HG03196 (cell line): Measurements from ENCODE around the gene PDE4B.

Experiments used
- ATAC-seq: cut with Tn5 transposase; IDR thresholded peaks from one replicate; pipeline ENCODE4 v1.9.1; 2021; ENCODE audit not compliant: unreplicated experiment

The PDE4B gene

GRCh38 chr1:66226985-66227384 lies 434.3 kb downstream of the PDE4B start:
- ATAC-seq = no peak

- no peak for ATAC-seq
Observed at GRCh38 chr1:66227966-66228365, 435.3 kb downstream of the PDE4B start.

DNA sequence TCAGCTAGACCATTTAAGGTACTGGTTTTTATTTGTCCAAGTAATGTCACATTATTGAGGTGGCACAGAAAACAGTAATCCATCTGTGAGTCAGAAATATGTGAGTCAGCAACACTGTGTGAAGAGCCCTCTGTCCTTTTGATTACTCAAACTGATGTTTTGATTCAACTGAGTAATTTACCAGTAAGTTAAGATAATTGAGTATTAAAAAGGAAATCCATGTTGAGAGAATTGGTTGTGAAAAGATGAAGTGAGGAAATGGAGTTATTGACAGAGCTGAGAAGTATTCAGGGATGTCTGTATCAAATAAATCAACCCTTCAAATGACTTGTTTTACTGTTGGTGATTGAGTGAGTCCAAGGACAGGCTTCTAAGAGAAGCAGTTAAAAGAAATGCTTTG lies 438.5 kb downstream of the PDE4B start:
- no peak for ATAC-seq

- ATAC-seq = no peak
Observed at GRCh38 chr1:66231681-66232463, 439.2 kb downstream of the PDE4B start.

DNA sequence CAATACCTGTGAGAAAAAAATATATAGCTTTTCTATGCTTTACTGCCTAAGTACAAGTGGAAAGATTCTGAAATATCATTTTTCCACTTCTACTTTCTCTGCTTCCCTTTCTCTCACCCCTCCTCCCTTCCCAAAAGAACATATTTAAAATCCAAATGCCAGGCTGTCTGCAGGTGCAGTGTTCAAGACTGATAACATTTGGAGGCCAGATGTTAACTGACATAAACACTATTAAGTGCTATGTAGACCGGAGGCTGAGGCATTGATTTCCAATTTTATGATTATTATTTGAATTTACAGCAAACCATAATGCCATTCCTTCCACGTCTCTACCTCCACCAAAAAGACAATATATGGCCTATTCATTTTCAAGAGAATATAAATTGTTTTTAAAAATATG lies 444.3 kb downstream of the PDE4B start:
- no peak for ATAC-seq

- ATAC-seq = no peak
Observed at GRCh38 chr1:66237722-66238479, 445.2 kb downstream of the PDE4B start.

DNA sequence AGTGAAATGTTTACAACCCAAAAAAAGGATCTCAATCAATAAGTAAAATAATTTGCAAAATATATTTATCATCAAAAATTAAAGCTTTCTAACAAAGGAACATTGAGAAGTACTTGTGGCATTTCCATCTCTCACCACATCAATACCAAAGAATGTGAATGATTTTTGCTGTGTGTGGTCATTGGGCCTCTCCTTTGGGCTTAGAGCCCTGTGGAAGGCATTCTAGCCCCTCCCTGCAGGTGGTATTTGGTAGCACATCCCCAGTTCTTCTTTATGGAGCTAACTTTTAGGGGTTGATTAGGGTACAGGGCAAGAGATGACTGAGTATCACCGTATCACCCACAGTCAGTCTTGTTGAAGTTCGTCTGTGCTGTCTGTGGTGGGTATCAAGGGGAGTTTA lies 447.1 kb downstream of the PDE4B start:
- no peak for ATAC-seq

DNA sequence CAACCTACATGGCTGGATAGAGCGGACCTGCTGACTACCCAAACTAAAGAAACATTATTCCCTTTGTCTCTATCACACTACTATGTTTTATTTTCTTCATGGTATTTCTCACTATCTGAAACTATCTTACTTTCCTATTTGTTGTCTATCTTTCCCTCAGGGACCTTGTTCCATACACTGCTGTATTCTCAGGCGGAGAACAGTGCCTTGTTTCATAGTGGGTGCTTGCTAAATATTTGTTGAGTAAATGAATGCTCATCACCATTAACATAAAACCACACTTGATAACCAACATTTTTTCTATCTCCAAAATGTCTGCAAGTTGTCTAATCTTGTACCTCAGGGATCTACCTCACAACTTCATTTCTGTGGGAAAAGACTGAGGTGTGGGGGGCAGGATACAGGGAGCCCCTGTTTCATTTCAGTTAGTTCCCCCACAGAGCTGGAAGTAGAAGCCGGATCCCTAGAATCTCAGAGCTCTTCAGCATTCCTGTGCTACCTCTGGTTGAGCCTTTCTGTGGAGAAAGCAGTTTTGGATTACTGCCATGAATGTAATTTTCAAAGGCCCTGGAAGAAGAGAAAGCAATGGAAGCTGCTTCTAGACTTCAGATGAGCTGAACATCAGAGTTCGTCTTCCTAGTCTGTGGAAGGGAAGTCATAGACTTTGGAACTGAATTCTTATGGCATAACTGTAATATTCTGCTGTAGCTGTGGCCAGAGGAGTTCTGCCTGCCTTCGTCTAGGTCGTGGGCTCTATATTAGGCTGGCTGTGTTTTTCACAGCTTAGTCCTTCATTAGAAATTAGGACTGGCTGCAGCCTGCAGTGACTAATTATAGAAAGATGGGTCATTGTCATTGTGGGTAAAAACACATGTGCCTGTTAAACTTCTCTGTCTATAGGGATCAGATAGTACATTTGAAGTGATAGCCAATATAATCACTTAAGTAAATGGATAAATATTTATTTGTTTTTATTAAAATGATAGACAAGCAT lies 448.1 kb downstream of the PDE4B start:
- no peak for ATAC-seq

DNA sequence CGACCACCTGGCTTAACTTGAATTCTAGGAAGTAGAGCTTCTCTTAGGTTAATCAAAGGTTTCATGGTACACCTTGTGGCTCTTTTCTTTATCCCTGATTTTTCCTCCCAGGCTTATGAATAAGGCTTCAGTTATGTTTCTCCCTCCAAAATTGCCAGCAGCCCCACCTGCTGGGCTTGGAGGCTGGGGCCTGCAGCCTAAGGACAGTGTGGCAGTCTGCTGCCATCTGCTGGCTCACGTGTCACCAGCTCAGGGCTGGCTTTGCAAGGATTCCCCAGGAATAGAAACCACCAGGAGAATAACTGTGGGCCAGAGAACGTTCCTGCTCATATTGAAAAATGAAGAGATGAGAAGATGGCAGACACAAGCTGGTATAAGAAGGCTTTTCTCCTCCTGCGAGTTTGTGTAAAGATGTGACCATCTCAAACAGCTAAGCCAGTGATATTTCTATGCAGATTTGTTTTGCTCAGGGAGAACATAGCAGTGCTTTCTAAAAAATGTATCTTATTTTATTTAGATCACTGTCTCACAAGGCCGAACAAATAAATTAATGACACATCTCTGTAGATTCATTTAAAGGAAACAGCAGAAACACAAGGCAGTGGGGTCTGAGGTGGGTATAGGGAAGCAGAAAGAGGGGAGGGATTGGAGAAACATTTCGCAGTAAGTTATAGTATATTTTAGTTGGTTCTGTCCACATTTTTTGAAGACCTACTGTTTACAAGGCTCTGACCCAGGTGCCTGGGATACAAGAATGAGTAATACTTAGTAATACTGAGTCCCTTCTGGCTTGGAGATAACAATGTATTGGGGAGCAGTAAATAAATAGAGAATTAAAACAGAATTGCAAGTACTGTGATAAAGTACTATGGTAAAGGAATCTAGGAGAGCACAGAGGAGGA lies 450.2 kb downstream of the PDE4B start:
- peak; percentile 78 for ATAC-seq

- ATAC-seq = peak; percentile 54
Observed at GRCh38 chr1:66243548-66244130, 450.9 kb downstream of the PDE4B start.

DNA sequence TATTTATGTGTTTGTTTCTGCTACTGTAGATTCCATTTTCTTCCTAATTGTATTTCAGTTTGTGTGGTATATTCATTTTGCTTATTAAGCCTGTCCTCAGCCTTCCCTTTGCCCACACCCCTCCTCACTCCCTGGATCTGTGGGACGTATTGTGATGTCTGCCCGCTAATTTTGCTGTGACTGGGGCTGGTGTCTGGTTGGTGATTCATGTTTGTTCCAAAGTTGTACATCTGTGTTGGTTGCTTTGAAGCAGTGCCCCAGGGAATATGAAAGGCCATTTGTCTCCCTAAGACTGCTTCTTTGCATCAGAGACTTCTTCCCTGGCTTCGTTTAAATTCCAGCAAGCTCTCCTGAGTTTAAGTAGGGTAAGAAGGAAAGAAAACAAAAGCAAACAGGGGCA lies 451.7 kb downstream of the PDE4B start:
- ATAC-seq = no peak

GRCh38 chr1:66245691-66246090 lies 453.0 kb downstream of the PDE4B start:
- ATAC-seq = no peak

GRCh38 chr1:66246351-66247269 lies 453.9 kb downstream of the PDE4B start:
- no peak for ATAC-seq

DNA sequence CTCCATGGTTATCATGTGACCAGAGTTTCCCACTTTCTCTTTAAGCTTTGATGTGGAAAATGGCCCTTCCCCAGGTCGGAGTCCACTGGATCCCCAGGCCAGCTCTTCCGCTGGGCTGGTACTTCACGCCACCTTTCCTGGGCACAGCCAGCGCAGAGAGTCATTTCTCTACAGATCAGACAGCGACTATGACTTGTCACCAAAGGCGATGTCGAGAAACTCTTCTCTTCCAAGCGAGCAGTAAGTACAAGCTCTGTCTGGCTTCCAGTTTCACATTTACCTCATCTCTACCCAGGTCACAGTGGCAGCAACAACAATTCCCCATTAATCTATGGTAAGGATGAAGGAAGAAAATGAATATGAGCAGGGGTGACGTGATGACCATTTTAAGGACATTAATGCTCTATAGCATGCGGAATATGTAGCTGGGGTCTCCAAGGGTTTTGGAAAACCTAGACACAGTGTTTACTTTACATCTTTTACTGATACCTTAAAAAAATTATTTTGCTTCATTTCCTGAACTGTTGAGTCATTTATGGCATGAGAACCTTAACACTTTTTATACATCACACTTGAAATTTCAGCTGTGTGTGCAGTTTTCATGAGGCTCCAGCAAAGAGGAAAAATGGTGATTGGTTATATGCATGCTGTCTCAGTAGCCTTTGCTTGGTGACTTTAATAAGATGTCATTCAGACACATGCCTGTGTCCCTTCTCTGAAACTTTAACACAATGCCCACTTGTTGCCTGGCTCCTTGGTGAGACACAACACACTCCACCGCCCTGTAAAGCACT lies 454.9 kb downstream of the PDE4B start:
- peak; percentile 51 for ATAC-seq

GRCh38 chr1:66248257-66248656 lies 455.6 kb downstream of the PDE4B start:
- no peak for ATAC-seq

DNA sequence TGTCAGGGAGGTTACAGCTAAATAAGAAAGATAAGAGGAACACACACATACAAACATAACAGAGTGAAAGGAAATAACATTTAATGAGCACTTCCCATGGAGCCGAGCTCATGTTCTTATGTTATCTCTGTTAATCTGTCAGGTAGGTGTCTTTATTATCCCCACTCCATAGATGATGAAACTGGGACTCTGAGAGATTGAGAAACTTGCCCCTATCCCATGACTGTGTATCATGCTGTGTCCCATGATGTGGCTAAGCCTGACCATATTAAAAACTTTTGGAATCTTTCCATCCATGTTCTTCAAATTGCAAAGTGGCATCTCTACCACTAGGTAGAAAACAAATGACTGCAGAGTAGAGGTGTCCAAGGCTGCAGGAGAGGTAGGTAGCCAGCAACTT lies 456.1 kb downstream of the PDE4B start:
- ATAC-seq = no peak

DNA sequence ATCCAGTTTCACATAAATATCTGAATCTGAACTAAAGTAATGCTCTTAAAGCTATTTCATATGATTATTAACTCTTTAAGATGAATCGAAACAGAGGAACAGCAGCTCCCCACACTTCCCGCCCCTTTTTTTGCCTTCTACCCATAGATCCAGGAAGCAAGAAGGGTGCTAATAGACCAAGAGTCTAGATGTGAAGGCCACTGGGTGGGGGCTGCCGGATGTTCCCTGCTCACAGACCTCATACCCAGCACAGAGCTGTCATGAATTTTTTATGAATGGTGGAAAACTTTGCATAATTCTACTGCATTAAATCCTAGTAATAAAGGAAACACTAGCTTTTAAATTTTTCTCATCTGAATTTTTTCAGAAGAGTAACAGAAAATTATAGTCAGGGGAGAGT lies 457.4 kb downstream of the PDE4B start:
- no peak for ATAC-seq

DNA sequence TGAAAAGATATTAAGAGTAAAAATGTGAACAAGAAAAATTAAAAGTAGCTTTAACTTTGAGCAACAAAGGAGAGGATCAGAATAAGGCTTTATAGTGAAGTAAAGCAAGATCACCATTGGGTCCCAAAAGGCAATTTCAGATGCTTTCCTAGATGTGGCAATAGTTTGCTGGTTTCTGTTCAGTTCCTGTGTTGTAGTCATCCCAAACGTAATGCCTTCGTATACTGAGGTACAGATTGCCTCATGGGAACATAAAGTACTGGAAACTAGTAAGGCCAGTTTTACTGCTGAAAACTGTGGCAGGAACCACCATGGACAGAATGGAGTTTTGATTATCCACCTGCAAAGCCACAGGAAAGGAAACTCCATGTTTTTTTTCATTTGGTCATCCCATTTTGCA lies 457.8 kb downstream of the PDE4B start:
- ATAC-seq = no peak
